GF-D8 (cell line): ENCODE results near the gene NTRK1.

ENCODE experiments used
- DNase-seq: peaks from one replicate; lab custom pipeline; 2025; lab: John Stamatoyannopoulos, UW

NTRK1 gene

DNA sequence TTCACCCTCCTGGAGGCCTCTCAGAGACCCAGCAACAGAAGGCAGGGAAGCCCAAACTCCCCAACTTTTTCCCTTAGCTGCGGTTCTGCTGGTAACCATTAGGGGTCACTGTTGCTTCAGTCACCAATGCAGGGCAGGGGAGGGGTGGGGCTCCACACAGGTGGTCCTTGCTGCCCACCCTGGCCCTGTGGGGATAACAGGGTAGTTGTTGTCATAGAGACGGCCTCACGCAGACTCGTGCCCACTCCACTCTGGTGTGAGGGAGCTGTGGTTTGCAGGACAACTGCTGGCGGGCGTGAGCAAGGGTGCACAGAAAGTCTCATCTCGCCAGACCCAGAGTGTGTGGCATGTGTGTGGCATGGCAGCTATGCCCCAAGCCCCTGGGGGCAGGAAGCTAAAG is 21.7 kb upstream of the NTRK1 start:
- DNase-seq = no peak

DNA sequence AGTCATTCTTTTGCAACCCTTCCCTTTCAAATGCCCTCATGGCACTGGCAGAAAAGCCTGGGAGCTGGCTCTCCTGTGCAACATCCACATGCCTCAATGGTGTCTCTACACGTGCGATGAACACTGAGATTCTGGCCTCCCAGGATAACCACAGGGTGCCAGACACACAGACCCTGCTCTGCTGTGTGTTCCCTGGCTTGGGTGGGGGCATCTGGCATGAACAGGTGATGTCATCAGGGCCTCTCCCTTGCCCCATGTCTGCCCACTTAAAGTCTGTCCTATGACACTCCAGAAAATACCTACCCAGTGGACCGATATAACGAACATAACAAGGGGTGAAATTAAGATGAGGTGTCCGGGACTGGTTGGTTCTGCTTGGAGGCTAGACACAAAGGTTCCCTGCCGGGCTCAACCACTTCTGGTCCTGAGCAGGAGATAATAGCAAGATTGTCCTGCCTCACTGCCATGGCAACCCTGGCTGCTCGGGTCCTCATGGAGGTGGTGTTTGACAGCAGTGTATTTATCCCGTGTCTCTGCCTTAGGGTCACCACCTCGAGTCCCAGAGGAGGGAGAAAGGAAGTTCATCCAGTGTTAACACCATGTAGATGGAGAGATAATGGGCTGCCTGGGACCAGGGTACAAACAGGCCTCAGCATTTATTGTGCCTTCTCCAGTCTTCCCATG is 21.1 kb upstream of the NTRK1 start:
- DNase-seq = no peak

GRCh38 chr1:156840186-156840897 is 20.3 kb upstream of the NTRK1 start:
- DNase-seq = no peak

- no peak for DNase-seq
Measured at GRCh38 chr1:156840898-156841279, 19.8 kb upstream of the NTRK1 start.

GRCh38 chr1:156841295-156841855 is 19.3 kb upstream of the NTRK1 start:
- no peak for DNase-seq

DNA sequence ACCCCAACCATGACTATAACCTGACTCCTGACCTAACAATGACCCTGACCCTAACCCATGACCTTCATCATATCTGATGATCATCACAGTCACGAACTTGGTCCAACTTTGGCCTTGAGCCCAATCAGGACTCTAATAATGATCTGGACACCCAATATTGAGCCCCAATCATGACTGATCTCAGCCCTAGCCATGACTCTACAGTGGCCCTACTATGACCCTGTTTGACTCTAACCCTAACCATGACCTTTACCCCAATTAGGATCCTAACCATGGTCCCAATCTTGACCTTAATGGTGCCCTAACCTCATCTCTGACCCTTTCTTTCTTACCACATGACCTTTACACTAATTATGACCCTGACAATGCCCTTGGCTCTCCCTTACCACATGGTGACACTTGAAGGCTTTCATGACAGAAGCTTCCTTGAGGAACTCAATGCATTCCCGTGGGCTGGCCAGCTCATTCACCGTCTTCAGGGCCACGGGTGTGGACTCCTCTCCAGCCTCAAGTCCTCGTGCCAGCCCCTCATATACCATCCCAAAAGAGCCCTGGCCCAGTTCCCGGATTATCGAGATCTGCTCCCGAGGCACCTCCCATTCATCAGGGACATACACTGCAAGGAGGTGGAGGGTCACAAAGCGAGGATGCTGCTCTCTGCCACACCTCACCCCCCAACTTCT is 17.9 kb upstream of the NTRK1 start:
- no peak for DNase-seq

DNA sequence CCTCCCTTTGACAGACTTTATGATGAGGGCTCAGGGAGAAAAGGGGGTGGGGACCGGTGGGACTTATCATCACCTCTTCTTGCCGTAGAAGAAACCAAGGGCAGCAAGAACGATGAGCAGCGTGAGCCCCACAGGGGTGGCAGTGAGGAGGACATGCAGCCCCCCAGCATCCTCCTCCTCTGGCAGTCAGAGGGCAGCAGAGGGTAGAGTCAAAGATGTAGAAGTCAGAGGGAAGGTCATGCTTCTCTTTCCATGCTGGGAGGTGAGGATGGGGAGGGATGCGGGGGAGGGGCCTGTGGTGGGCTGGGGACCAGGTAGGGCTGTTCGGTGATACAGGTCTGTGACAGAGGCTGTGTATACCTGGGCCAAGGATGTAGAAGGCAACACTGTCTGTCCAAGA is 16.6 kb upstream of the NTRK1 start:
- DNase-seq = no peak

- DNase-seq = no peak
Measured at GRCh38 chr1:156844638-156845037, 16.0 kb upstream of the NTRK1 start.

- DNase-seq = no peak
Measured at GRCh38 chr1:156845055-156845952, 15.4 kb upstream of the NTRK1 start.

- no peak for DNase-seq
Measured at GRCh38 chr1:156845953-156846545, 14.6 kb upstream of the NTRK1 start.

DNA sequence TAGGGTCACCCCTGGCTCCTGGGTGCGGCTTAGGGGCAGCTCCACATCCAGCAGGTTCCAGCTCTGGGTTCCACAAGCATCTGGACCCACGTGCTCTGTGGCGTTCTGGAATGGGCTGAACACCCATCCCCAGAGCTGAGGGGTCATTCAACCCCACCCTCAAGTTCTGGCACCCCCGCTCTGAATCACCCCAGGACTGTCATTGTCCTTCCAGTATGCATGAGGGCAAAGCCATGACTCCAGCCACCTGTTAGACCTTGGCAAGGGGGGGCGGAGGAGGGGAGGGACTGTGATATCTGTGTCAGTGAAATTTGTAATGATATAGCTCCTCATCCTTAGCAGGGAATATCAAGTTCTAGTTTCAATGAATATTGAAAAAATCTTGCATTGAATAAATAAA is 14.0 kb upstream of the NTRK1 start:
- no peak for DNase-seq

DNA sequence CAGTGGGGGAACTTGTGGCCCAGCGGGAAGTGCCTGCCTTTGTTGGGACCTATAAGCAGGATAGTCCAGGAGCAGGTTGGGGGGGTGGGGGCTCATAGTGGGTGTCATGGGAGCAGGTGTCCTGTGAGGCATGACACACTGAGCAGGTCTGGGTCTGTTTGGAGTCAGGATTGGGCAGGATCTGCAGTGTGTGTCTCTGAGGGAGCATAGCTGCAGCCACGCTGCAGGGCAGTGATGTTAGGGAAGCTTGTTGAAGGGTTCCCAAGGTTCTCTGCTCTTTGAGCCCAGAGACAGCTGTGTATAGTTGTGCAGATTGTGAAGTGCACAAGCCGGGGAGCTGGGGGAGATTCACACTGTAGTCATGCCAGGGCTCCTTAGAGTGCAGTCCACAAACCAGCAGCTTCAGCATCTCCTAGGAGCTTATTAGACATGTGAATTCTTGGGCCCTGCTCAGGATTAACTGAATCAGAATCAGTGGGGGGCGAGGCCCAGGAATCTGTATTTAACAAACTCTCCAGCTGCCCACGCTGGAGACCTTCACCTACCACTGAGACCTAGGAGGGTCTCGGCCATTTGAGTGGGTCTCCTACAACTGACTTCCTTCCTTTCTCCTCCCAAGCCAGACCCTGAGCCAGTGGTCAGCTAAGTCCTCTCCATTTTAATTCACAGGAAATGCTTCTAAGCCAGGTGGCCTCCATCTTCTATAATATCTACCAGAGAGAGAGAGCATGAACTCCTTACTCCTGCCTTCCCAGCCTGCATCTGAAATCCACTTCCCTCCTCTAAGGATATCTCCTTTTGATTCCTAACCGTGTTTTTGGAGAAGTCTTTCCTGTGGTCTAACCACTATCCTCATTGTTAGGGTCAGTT is 12.8 kb upstream of the NTRK1 start:
- no peak for DNase-seq

GRCh38 chr1:156848461-156849150 is 12.1 kb upstream of the NTRK1 start:
- DNase-seq = no peak

DNA sequence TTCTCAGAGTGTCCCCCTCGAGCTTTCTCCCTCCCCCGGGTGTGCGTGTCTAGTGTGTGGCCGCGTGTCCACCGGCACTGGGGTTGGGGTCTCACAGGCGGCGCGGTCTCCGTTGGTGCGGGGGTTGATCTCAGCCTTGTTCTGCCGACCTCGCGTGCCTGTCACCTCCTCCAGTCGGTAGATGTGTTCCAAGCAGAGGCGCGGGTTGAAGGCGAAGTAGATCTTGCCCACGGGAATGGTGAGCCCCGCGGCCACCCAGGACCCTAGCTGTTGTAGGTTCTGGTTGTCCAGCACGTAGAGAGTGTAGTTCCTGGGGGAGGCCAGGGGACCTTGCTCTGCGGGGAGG is 11.5 kb upstream of the NTRK1 start:
- DNase-seq = no peak

DNA sequence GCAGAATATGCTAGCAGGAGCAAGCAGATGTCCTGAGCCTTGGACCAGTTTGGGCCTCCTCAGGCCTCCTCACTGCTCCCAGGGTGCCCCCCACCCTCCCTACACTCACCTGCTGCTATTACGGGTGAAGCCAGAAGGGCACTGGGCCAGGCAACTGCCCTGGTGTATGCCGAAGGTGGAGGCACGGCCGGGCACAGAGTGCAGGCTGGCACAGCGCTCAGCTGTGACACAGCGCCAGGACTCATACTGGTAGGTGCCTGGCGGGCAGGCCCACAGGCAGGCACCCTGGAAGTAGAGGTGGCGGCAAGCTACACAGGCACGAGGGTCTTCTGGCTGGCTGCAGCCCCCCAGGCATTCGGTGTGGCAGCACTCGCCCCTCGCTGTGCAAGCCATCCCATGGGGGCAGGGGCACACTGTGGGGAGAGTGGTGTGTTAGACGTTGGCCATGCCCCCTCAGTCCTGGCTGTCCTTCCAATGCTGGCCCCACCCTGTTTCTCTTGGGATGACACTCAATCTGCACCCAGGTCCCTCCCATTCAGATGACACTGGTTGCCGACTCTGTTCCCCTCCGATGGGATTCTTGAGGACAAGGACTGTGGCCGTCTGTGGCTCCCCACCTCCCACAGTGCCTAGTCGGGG is 8.8 kb upstream of the NTRK1 start:
- DNase-seq = no peak

- DNase-seq = no peak
Measured at GRCh38 chr1:156852418-156852874, 8.2 kb upstream of the NTRK1 start.

DNA sequence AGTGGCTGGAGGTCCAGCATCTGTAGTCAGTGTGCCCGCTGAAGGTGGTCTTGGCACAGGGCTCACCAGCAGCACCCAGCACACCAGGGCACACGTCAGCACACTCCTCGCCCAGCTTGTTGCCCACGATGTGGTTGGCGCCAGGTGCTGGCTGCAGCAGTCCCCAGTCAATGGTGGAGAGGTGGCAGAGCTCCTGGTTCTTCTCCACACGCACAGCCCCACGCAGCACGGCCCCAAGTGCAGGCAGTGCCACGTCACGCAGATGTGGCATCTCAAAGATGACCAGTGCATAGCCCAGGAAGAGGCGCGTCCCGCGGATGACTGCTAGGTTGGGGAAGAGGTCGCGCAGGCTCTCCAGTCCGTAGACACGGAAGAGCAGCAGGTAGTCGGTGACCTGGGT is 6.9 kb upstream of the NTRK1 start:
- DNase-seq = no peak

GRCh38 chr1:156854634-156855033 is 6.0 kb upstream of the NTRK1 start:
- DNase-seq = no peak

- no peak for DNase-seq
Measured at GRCh38 chr1:156856282-156856785, 4.3 kb upstream of the NTRK1 start.
